ENCODE results near the gene ACSL6.
"Not testable (repeated sequence)": the region's sequence is repeated elsewhere in the genome, so short reads cannot be mapped to it uniquely, and the experiment has no call there.

DNA sequence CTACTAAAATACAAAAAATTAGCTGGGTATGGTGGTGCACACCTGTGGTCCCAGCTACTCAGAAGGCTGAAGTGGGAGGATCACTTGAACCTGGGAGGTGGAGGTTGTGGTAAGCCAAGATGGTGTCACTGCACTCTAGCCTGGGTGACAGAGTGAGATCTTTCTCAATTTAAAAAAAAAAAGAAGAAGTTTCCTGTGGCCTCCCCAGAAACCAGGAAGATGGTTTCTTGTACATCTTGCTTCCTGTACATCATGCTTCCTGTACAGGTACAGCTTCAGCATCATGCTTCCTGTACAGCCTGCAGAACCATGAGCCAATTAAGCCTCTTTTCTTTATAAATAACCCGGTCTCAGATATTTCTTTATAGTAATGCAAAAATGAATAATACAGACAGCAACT is 109.2 kb downstream of the ACSL6 start:
- not testable (repeated sequence) for TF ChIP-seq CTCF (IDR thresholded peaks at IDR 0.05); ZFX (IDR thresholded peaks at IDR 0.05; ENCODE audit: borderline replicate concordance)
